Progenitor cell of endocrine pancreas (in vitro differentiated cells): ENCODE results near the gene KSR2. TPM values are rescaled to one million over a fixed set of nuclear protein-coding genes. Genes with fewer than 3 reads are reported as not detected.

Experiments used
- DNase-seq: peaks from one replicate; pipeline ENCODE4 v3.0.0; 2021; ENCODE audit warnings: low spot score; ENCODE audit not compliant: unreplicated experiment
- H3K27ac Mint-ChIP-seq: 2 replicates; pipeline ENCODE4 v1.8.0; 2021; ENCODE audit warnings: mild to moderate bottlenecking, moderate library complexity, mixed read lengths
- H3K27me3 Mint-ChIP-seq: 2 replicates; pipeline ENCODE4 v1.8.0; 2021; ENCODE audit warnings: mixed read lengths
- H3K36me3 Mint-ChIP-seq: 2 replicates; pipeline ENCODE4 v1.8.0; 2022; ENCODE audit warnings: mixed read lengths; ENCODE audit not compliant: insufficient read depth
- H3K4me1 Mint-ChIP-seq: 2 replicates; pipeline ENCODE4 v1.8.0; 2021; ENCODE audit warnings: low read depth, mixed read lengths
- H3K4me3 Mint-ChIP-seq: 2 replicates; pipeline ENCODE4 v1.8.0; 2021; ENCODE audit warnings: low read depth, mild to moderate bottlenecking, moderate library complexity, mixed read lengths
- H3K9me3 Mint-ChIP-seq: 2 replicates; pipeline ENCODE4 v1.8.0; 2021; ENCODE audit warnings: low read depth, mixed read lengths
- CTCF ChIP-seq: fragments of 200-600 bp; sonication (generic); IDR thresholded peaks from one replicate; pipeline ENCODE4 v1.5.0; 2021; ENCODE audit warnings: antibody characterized with exemption, mild to moderate bottlenecking; ENCODE audit not compliant: unreplicated experiment
- total RNA-seq: library from RNA; stranded (reverse); gene quantifications from 2 replicates; pipeline ENCODE4 v1.2.1, GENCODE V29; 2021

Gene KSR2
- total RNA-seq, 1 donor from 2014 or later: 1.8 TPM

- no peak for DNase-seq
These were observed 241.5 kb downstream of the KSR2 start for GRCh38 chr12:117727301-117727700.

GRCh38 chr12:117724543-117724942 lies 244.2 kb downstream of the KSR2 start:
- no peaks in the 10 kb centered on the region for H3K36me3 Mint-ChIP-seq
- H3K4me3 Mint-ChIP-seq: no peak overlapping the region
- H3K27ac Mint-ChIP-seq: no peak overlapping the region
- TF ChIP-seq CTCF: no peak
- no peak for DNase-seq
- H3K4me1 Mint-ChIP-seq: no peaks in the 10 kb centered on the region
- H3K27me3 Mint-ChIP-seq: no peaks in the 10 kb centered on the region
- no peaks in the 10 kb centered on the region for H3K9me3 Mint-ChIP-seq

More at GRCh38 chr12:117727301-117727700, 241.5 kb downstream of the KSR2 start:
- Mint-ChIP-seq H3K27ac (no peak overlapping the region), H3K27me3 (no peaks in the 10 kb centered on the region), H3K4me3 (no peak overlapping the region), H3K9me3 (no peaks in the 10 kb centered on the region), H3K36me3 (no peaks in the 10 kb centered on the region), H3K4me1 (no peaks in the 10 kb centered on the region)
- no peak for TF ChIP-seq CTCF

GRCh38 chr12:117718559-117718958 lies 250.2 kb downstream of the KSR2 start:
- H3K27me3 Mint-ChIP-seq: peaks cover 18% of the 10 kb centered on the region
- H3K4me1 Mint-ChIP-seq: no peaks in the 10 kb centered on the region
- TF ChIP-seq CTCF: no peak
- DNase-seq: no peak
- H3K9me3 Mint-ChIP-seq: no peaks in the 10 kb centered on the region
- no peak overlapping the region for H3K27ac Mint-ChIP-seq
- no peaks in the 10 kb centered on the region for H3K36me3 Mint-ChIP-seq
- H3K4me3 Mint-ChIP-seq: no peak overlapping the region

- no peaks in the 10 kb centered on the region for H3K9me3 Mint-ChIP-seq
- peaks cover 20% of the 10 kb centered on the region for H3K27me3 Mint-ChIP-seq
- TF ChIP-seq CTCF: no peak
- no peak overlapping the region for H3K27ac Mint-ChIP-seq
- no peak for DNase-seq
- no peaks in the 10 kb centered on the region for H3K4me1 Mint-ChIP-seq
- no peak overlapping the region for H3K4me3 Mint-ChIP-seq
- H3K36me3 Mint-ChIP-seq: no peaks in the 10 kb centered on the region
These were observed 250.6 kb downstream of the KSR2 start for GRCh38 chr12:117718141-117718540.

GRCh38 chr12:117714203-117714602 lies 254.6 kb downstream of the KSR2 start:
- peak; percentile 15 for TF ChIP-seq CTCF
- Mint-ChIP-seq H3K4me3 (no peak overlapping the region), H3K27ac (no peak overlapping the region), H3K4me1 (no peaks in the 10 kb centered on the region), H3K36me3 (no peaks in the 10 kb centered on the region), H3K9me3 (no peaks in the 10 kb centered on the region), H3K27me3 (peaks cover 25% of the 10 kb centered on the region)
- no peak for DNase-seq
